Peyer's patch (tissue), 4 donors: ENCODE data around the gene C9orf43.
"Not testable (repeated sequence)": the region's sequence is repeated elsewhere in the genome, so short reads cannot be mapped to it uniquely, and the experiment has no call there.

Source experiments
- POLR2A ChIP-seq, 2 donors: fragments of 450-650 bp; IDR thresholded peaks; one replicate each; pipeline ENCODE4 v1.5.1; 2017; ENCODE audit warnings: antibody characterized with exemption in 2 of 2, mild to moderate bottlenecking in 2 of 2, moderate library complexity in 2 of 2
- TF ChIP-seq, protein P1 (sequence below), 6 experiments: fragments of 450-650 bp in 4 of 6; fragments of 200-600 bp in 2 of 6; sonication (generic) in 1 of 6; IDR thresholded peaks; one replicate each; pipeline ENCODE4 v1.5.1; 2017 to 2019; ENCODE audit warnings: antibody characterized with exemption in 6 of 6, mild to moderate bottlenecking in 3 of 6, moderate library complexity in 1 of 6

DNA sequence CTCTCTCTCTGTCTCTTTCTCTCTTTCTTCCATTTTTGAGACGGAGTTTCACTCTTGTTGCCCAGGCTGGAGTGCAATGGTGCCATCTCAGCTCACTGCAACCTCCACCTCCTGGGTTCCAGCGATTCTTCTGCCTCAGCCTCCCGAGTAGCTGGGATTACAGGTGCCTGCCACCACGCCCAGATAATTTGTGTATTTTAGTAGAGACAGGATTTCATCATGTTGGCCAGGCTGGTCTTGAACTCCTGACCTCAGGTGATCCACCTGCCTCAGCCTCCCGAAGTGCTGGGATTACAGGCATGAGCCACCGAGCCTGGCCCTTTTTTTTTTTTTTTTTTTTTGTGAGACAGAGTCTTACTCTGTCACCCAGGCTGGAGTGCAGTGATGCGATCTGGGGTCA lies 29.1 kb upstream of the C9orf43 start:
- TF ChIP-seq, protein P1, sequence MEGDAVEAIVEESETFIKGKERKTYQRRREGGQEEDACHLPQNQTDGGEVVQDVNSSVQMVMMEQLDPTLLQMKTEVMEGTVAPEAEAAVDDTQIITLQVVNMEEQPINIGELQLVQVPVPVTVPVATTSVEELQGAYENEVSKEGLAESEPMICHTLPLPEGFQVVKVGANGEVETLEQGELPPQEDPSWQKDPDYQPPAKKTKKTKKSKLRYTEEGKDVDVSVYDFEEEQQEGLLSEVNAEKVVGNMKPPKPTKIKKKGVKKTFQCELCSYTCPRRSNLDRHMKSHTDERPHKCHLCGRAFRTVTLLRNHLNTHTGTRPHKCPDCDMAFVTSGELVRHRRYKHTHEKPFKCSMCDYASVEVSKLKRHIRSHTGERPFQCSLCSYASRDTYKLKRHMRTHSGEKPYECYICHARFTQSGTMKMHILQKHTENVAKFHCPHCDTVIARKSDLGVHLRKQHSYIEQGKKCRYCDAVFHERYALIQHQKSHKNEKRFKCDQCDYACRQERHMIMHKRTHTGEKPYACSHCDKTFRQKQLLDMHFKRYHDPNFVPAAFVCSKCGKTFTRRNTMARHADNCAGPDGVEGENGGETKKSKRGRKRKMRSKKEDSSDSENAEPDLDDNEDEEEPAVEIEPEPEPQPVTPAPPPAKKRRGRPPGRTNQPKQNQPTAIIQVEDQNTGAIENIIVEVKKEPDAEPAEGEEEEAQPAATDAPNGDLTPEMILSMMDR (IDR thresholded peaks at IDR 0.05): not testable (repeated sequence)
- TF ChIP-seq POLR2A (IDR thresholded peaks at IDR 0.05): not testable (repeated sequence)
